HG03565 (cell line): Measurements from ENCODE around the gene MX1.
A peak's percentile ranks its signal among the peaks of the same experiment; 100 is the strongest.

Source experiments
- ATAC-seq: cut with Tn5 transposase; IDR thresholded peaks from one replicate; pipeline ENCODE4 v1.9.1; 2021; ENCODE audit warnings: mild to moderate bottlenecking, moderate library complexity; ENCODE audit not compliant: unreplicated experiment

The MX1 gene, protein sequence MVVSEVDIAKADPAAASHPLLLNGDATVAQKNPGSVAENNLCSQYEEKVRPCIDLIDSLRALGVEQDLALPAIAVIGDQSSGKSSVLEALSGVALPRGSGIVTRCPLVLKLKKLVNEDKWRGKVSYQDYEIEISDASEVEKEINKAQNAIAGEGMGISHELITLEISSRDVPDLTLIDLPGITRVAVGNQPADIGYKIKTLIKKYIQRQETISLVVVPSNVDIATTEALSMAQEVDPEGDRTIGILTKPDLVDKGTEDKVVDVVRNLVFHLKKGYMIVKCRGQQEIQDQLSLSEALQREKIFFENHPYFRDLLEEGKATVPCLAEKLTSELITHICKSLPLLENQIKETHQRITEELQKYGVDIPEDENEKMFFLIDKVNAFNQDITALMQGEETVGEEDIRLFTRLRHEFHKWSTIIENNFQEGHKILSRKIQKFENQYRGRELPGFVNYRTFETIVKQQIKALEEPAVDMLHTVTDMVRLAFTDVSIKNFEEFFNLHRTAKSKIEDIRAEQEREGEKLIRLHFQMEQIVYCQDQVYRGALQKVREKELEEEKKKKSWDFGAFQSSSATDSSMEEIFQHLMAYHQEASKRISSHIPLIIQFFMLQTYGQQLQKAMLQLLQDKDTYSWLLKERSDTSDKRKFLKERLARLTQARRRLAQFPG

DNA sequence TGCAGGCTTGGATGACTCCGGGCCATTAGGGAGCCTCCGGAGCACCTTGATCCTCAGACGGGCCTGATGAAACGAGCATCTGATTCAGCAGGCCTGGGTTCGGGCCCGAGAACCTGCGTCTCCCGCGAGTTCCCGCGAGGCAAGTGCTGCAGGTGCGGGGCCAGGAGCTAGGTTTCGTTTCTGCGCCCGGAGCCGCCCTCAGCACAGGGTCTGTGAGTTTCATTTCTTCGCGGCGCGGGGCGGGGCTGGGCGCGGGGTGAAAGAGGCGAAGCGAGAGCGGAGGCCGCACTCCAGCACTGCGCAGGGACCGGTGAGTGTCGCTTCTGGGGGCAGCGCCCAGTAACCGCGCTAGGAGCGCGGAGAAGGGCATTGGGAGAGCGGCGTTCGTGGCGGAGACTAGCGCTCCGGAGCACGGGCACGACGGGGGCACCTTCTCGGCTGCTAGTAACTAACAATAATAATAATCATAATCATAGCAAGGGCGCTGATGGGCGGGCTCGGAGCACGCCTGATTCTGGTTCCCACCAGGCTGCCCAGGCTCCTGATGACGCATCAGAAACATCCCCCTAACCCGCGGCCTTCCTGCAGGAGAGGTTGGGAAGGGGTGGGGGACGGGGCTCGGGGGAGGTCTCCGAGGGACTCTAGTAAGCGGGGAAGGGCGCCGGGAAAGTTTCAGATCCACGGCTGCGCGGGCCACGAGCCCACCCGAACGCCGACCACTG is at the start of gene MX1:
Gene MX1 (plus strand): TSS at position 286 of the 722 bp plus-strand sequence. CDS start 5,832 bp downstream, outside the sequence.
- ATAC-seq = peak; percentile 69

DNA sequence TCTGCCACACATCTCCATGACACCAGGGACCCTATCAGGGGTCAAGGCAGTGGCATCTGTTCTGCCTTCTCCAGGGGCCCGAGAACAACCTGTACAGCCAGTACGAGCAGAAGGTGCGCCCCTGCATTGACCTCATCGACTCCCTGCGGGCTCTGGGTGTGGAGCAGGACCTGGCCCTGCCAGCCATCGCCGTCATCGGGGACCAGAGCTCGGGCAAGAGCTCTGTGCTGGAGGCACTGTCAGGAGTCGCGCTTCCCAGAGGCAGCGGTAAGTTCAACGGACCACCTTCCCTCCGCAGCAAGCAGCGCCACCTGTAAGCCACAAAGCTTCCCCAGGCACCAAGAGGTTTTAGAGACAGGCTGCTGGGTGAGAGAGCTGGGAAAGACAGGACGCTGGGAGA is 48.3 kb upstream of the MX1 start:
- no peak for ATAC-seq

GRCh38 chr21:41378849-41379248 is 47.2 kb upstream of the MX1 start:
- no peak for ATAC-seq

DNA sequence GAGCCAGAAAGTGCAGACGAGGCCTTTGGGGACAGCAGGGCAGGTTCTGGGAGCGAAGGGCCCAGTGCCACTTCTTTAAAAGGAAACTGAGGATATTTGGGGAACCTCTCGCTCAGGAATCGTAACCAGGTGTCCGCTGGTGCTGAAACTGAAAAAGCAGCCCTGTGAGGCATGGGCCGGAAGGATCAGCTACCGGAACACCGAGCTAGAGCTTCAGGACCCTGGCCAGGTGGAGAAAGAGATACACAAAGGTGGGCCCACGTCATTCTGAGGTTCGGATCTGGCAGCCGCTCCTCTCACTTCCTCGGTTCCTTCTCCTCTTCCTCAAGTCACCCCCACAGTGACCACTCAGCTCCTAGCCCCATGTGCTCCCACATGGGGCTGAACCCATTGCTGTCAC is 46.1 kb upstream of the MX1 start:
- ATAC-seq = no peak

- ATAC-seq = no peak
Observed at GRCh38 chr21:41381731-41382130, 44.3 kb upstream of the MX1 start.

GRCh38 chr21:41387042-41387819 is 38.8 kb upstream of the MX1 start:
- no peak for ATAC-seq

- no peak for ATAC-seq
Observed at GRCh38 chr21:41387824-41388223, 38.2 kb upstream of the MX1 start.

GRCh38 chr21:41388259-41388658 is 37.8 kb upstream of the MX1 start:
- ATAC-seq = no peak

GRCh38 chr21:41390043-41390639 is 35.9 kb upstream of the MX1 start:
- no peak for ATAC-seq

GRCh38 chr21:41393876-41394465 is 32.1 kb upstream of the MX1 start:
- ATAC-seq = no peak

DNA sequence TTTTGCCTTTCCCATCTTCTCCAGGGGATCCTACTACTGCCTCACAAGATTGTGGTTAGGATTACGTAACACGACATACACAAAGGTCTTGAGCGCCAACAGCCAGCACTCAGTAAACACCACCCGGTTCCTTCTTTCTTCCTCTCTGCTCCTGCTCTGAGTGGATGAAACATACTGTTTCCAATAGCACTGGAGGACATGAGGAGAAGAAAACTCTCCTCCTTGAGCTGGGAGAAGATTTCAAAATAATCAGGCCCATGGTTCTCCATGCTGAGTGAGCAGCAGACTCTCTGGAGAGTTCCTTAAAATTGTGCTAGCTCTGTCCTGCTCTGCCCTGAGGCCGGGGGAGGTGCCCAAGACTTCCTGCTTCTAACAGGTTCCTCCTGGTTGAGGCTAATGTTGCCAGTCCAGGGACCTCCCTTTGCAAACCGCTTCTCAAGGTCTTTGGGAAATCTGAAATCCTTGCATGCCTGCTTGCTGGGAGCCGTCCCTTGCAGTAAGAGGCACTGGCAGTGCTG is 29.4 kb upstream of the MX1 start:
- no peak for ATAC-seq

DNA sequence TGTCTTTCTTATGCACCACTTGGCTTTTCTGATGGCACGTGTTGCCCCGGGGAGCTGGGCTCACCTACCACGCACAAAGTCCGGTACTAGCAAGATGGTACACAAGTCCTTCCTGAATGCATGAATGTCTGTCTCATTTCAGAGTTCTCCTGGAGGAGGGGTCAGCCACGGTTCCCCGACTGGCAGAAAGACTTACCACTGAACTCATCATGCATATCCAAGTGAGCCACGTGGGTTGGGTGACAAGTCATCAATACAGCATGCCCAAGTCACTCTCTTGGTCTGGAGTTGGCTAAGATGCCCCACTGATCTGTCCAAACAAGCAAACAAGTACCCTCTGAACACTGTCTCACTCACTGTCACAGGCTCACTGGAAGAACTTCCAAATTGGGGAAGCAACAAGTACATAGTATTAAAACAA is 28.6 kb upstream of the MX1 start:
- ATAC-seq = no peak

- no peak for ATAC-seq
Observed at GRCh38 chr21:41398251-41398650, 27.8 kb upstream of the MX1 start.

DNA sequence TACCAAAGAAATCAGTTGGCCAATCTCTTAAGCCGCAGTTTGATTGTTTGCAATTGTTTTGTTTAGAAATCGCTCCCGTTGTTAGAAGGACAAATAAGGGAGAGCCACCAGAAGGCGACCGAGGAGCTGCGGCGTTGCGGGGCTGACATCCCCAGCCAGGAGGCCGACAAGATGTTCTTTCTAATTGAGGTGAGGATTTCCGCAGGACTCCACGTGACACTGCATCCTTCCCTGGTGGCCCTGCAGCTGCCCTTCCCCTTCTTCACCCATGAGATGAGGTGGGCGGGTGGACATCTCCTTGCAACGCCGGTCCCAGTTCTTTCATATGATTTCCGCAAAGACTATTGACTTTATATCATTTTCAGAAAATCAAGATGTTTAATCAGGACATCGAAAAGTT is 27.2 kb upstream of the MX1 start:
- ATAC-seq = no peak

DNA sequence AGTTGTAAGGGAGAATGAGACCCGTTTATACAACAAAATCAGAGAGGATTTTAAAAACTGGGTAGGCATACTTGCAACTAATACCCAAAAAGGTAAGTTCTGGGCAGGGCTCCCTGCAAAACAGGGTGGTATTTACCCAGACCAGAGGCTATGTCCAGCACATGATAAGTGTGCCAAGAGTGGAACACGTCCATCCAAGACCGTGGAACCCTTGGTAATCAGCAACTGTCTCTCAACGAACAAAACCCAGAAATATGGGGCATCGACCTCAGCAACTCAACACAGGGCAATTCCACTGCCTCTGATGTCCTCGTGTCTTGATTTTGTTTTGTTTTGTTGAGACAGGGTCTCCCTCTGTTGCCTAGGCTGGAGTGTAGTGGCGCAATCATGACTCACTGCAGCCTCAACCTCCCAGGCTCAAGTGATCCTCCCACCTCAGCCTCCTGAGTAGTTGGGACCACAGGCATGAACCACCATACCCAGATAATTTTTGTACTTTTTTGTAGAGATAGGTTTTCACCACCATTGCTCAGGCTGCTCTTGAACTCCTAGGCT is 26.7 kb upstream of the MX1 start:
- ATAC-seq = no peak

DNA sequence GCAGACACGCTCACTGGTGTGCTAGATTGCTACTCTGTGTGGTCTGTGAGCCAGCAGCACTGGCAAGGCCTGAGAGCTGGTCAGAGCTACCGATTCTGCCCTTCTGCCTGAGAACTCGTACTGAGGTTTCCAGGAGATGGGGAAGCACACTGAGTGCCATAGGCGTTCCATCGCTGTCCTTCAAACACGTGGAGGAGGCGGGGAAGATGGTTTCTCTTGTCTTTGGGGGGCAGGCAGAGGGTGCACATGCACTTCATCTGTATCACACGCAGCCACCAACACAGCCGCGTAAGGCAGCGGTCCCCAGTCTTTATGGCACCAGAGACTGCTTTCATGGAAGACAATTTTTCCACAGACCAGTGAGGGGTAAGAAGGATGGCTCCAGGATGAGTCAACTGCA is 23.8 kb upstream of the MX1 start:
- ATAC-seq = no peak

- ATAC-seq = no peak
Observed at GRCh38 chr21:41402796-41403195, 23.2 kb upstream of the MX1 start.

- no peak for ATAC-seq
Observed at GRCh38 chr21:41403331-41403730, 22.7 kb upstream of the MX1 start.

- ATAC-seq = no peak
Observed at GRCh38 chr21:41403966-41404365, 22.1 kb upstream of the MX1 start.

GRCh38 chr21:41405321-41405720 is 20.7 kb upstream of the MX1 start:
- ATAC-seq = no peak
